Measurements from ENCODE around the gene CLEC10A.

Gene CLEC10A

GRCh38 chr17:7114241-7114874, 34.3 kb upstream of the CLEC10A start, which contains the start of gene ASGR2 (continued):
- TF ChIP-seq SP2 (tag by site-specific recombination; IDR thresholded peaks at IDR 0.05): no peak

DNA sequence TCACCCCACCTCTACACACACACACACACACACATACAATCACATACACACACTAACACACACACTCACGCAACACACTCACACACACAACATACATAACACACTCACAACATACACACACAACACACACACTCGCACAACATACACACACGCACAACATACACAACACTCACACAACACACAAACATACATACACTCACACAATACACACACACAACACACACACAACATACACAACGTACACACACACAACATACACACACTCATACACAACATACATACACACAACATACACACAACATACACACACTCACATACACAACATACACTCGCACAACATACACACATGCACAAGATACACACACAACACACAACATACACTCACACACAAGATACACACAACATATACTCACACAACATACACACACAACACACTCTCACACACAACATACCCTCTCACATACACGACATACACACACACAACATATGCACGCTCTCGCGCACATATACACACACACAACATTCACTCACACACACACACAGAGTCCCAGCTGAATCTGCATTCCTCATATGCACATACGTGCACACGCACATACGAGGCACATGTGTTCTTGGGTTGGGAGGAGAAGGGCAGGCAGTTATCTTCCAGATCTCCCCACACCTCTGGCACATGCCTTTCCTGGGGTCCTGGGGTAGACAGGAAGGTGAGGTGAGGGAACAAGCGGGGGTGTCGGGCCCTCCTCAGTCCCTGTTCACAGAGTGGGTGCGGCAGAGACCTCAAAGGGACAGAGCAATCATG, 33.4 kb upstream of the CLEC10A start:
- POLR2A ChIA-PET: no interaction called here
- Histone ChIP-seq H3K9me3 (ENCODE audit: control insufficient read depth, insufficient read depth, low read depth, low read length) (no peaks in the 10 kb centered on the region), H3K27ac (ENCODE audit: extremely low read depth, low read depth, low read length) (no peak overlapping the region), H3K36me3 (ENCODE audit: control insufficient read depth in 2 of 2, insufficient read depth in 1 of 2, low read length in 2 of 2) (no peaks in the 10 kb centered on the region), H3K4me3 (ENCODE audit: low read depth, low read length) (no peak overlapping the region), H3K4me1 (ENCODE audit: control insufficient read depth, insufficient read depth, low read length) (no peaks in the 10 kb centered on the region)
- CTCF ChIA-PET: interaction anchor here (0.6 to 0.7 kb wide), 2 partner anchors 23 to 682 kb away, joined by 3 read pairs; no protein-coding TSS in a partner anchor
- TF ChIP-seq ZNF184 (tag by site-specific recombination; IDR thresholded peaks at IDR 0.05) (no peak), ZNF692 (tag by site-specific recombination; IDR thresholded peaks at IDR 0.05) (no peak), ZNF112 (tag by site-specific recombination; IDR thresholded peaks at IDR 0.05) (no peak), YY1 (tag by site-specific recombination; IDR thresholded peaks at IDR 0.05) (no peak), REPIN1 (tag by site-specific recombination; IDR thresholded peaks at IDR 0.05; ENCODE audit: low read depth) (no peak), PRDM2 (tag by site-specific recombination; IDR thresholded peaks at IDR 0.05; ENCODE audit: borderline replicate concordance) (no peak), KLF7 (tag by site-specific recombination; IDR thresholded peaks at IDR 0.05; ENCODE audit: borderline replicate concordance) (no peak), ZNF18 (tag by site-specific recombination; IDR thresholded peaks at IDR 0.05) (no peak), ZNF19 (tag by site-specific recombination; IDR thresholded peaks at IDR 0.05; ENCODE audit: low read depth) (no peak), ZNF157 (tag by site-specific recombination; IDR thresholded peaks at IDR 0.05) (peak; percentile 10; the same call in 1 of the 2 replicates), ZNF292 (tag by site-specific recombination; IDR thresholded peaks at IDR 0.05; ENCODE audit: borderline replicate concordance, low read depth) (no peak), ZNF530 (tag by site-specific recombination; IDR thresholded peaks at IDR 0.05; ENCODE audit: low read depth) (no peak), ZNF37A (tag by site-specific recombination; IDR thresholded peaks at IDR 0.05) (no peak), RBAK (tag by site-specific recombination; IDR thresholded peaks at IDR 0.05) (no peak), ZNF571 (tag by site-specific recombination; IDR thresholded peaks at IDR 0.05) (0 out of 2 replicates have a peak, but pooled peaks have one; percentile 48), TRIM28 (IDR thresholded peaks at IDR 0.05; ENCODE audit: borderline replicate concordance, low read length) (no peak)
- TF ChIP-seq, protein P1, sequence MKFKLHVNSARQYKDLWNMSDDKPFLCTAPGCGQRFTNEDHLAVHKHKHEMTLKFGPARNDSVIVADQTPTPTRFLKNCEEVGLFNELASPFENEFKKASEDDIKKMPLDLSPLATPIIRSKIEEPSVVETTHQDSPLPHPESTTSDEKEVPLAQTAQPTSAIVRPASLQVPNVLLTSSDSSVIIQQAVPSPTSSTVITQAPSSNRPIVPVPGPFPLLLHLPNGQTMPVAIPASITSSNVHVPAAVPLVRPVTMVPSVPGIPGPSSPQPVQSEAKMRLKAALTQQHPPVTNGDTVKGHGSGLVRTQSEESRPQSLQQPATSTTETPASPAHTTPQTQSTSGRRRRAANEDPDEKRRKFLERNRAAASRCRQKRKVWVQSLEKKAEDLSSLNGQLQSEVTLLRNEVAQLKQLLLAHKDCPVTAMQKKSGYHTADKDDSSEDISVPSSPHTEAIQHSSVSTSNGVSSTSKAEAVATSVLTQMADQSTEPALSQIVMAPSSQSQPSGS (tag by site-specific recombination; IDR thresholded peaks at IDR 0.05; ENCODE audit: low read depth): no peak
- TF ChIP-seq, protein P2, sequence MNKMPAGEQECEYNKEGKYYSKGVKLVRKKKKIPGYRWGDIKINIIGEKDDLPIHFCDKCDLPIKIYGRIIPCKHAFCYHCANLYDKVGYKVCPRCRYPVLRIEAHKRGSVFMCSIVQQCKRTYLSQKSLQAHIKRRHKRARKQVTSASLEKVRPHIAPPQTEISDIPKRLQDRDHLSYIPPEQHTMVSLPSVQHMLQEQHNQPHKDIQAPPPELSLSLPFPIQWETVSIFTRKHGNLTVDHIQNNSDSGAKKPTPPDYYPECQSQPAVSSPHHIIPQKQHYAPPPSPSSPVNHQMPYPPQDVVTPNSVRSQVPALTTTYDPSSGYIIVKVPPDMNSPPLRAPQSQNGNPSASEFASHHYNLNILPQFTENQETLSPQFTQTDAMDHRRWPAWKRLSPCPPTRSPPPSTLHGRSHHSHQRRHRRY (tag by site-specific recombination; IDR thresholded peaks at IDR 0.05): no peak
- TF ChIP-seq, protein P3, sequence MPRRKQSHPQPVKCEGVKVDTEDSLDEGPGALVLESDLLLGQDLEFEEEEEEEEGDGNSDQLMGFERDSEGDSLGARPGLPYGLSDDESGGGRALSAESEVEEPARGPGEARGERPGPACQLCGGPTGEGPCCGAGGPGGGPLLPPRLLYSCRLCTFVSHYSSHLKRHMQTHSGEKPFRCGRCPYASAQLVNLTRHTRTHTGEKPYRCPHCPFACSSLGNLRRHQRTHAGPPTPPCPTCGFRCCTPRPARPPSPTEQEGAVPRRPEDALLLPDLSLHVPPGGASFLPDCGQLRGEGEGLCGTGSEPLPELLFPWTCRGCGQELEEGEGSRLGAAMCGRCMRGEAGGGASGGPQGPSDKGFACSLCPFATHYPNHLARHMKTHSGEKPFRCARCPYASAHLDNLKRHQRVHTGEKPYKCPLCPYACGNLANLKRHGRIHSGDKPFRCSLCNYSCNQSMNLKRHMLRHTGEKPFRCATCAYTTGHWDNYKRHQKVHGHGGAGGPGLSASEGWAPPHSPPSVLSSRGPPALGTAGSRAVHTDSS (tag by site-specific recombination; IDR thresholded peaks at IDR 0.05): no peak

Data from HEK293 (cell line).